Kidney capillary endothelial cell (primary cell): Measurements from ENCODE around the gene ADGRV1.
A peak's percentile ranks its signal among the peaks of the same experiment; 100 is the strongest.

Experiments used
- DNase-seq: peaks from one replicate; pipeline ENCODE4 v3.0.0-alpha.2; 2018; ENCODE audit warnings: low spot score

ADGRV1 gene

GRCh38 chr5:91070761-91071550 lies 512.4 kb downstream of the ADGRV1 start:
- DNase-seq = no peak

- DNase-seq = no peak
These were observed 514.3 kb downstream of the ADGRV1 start for GRCh38 chr5:91072881-91073280.

GRCh38 chr5:91074615-91075014 lies 516.0 kb downstream of the ADGRV1 start:
- DNase-seq = no peak

GRCh38 chr5:91076138-91076537 lies 517.5 kb downstream of the ADGRV1 start:
- no peak for DNase-seq

GRCh38 chr5:91077623-91078022 lies 519.0 kb downstream of the ADGRV1 start:
- no peak for DNase-seq

GRCh38 chr5:91079037-91079436 lies 520.4 kb downstream of the ADGRV1 start:
- DNase-seq = no peak

- no peak for DNase-seq
These were observed 531.2 kb downstream of the ADGRV1 start for GRCh38 chr5:91089758-91090157.

- DNase-seq = no peak
These were observed 532.4 kb downstream of the ADGRV1 start for GRCh38 chr5:91090995-91091394.

GRCh38 chr5:91091471-91092234 lies 533.1 kb downstream of the ADGRV1 start:
- DNase-seq = no peak

- no peak for DNase-seq
These were observed 534.5 kb downstream of the ADGRV1 start for GRCh38 chr5:91092859-91093783.

GRCh38 chr5:91095313-91095712 lies 536.7 kb downstream of the ADGRV1 start:
- DNase-seq = peak; percentile 10

- DNase-seq = no peak
These were observed 537.3 kb downstream of the ADGRV1 start for GRCh38 chr5:91095786-91096385.

- DNase-seq = no peak
These were observed 539.9 kb downstream of the ADGRV1 start for GRCh38 chr5:91098541-91098940.

GRCh38 chr5:91101600-91102379 lies 543.2 kb downstream of the ADGRV1 start:
- peak; percentile 81 for DNase-seq

- DNase-seq = no peak
These were observed 544.9 kb downstream of the ADGRV1 start for GRCh38 chr5:91103353-91104061.

GRCh38 chr5:91104062-91104448 lies 545.5 kb downstream of the ADGRV1 start:
- no peak for DNase-seq

- DNase-seq = no peak
These were observed 548.4 kb downstream of the ADGRV1 start for GRCh38 chr5:91106842-91107511.

GRCh38 chr5:91109634-91110033 lies 551.0 kb downstream of the ADGRV1 start:
- no peak for DNase-seq

- DNase-seq = no peak
These were observed 552.1 kb downstream of the ADGRV1 start for GRCh38 chr5:91110686-91111085.
